ENCODE data around the gene FLOT1. TPM values are rescaled to one million over a fixed set of nuclear protein-coding genes. Genes with fewer than 3 reads are reported as not detected.

FLOT1 gene
- polyA plus RNA-seq, 3 donors = 87.0 to 229 (median 221) TPM

GRCh38 chr6:30689022-30689865 is 53.2 kb downstream of the FLOT1 start:
- WGBS, 3 donors = 81 to 91% (median 84%) methylated on average over 11 of the region's 11 CpGs
- H3K27ac ChIP-seq (ENCODE audit: low read depth, low read length) = no peak overlapping the region

- WGBS, 3 donors = 85 to 89% (median 85%) methylated on average over 9 of the region's 9 CpGs
- H3K27ac ChIP-seq (ENCODE audit: low read depth, low read length) = no peak overlapping the region
Observed at GRCh38 chr6:30688569-30688968, 53.9 kb downstream of the FLOT1 start.

GRCh38 chr6:30687659-30688431 is 54.6 kb downstream of the FLOT1 start:
- WGBS, 3 donors = 13 to 20% (median 13%) methylated on average over 22 of the region's 22 CpGs
- peak overlapping the region; percentile 100 for H3K27ac ChIP-seq (ENCODE audit: low read depth, low read length)

- WGBS, 3 donors = 0 to 1% (median 1%) methylated on average over 44 to 52 of the region's 52 CpGs
- peak overlapping the region; percentile 100 for H3K27ac ChIP-seq (ENCODE audit: low read depth, low read length)
Observed at GRCh38 chr6:30686908-30687658, 55.4 kb downstream of the FLOT1 start.

- peak within 1 kb of the TSS; percentile 100 for H3K27ac ChIP-seq (ENCODE audit: low read depth, low read length)
- WGBS, 3 donors = 1 to 8% (median 1%) methylated on average over 23 to 41 of the region's 41 CpGs
Observed at GRCh38 chr6:30686009-30686907, 56.2 kb downstream of the FLOT1 start, which contains the start of gene PPP1R18. Gene PPP1R18, minus strand, starts transcription at chr6:30686645. Its CDS starts 627 bp downstream, at chr6:30686018.

GRCh38 chr6:30685157-30686008 is 57.1 kb downstream of the FLOT1 start:
- H3K27ac ChIP-seq (ENCODE audit: low read depth, low read length) = peak overlapping the region; percentile 100
- 21 to 65% (median 27%) methylated on average over 29 of the region's 29 CpGs for WGBS, 3 donors

- 11 to 62% (median 13%) methylated on average over 19 to 21 of the region's 21 CpGs for WGBS, 3 donors
- H3K27ac ChIP-seq (ENCODE audit: low read depth, low read length) = peak overlapping the region; percentile 44
Observed at GRCh38 chr6:30684386-30685156, 57.9 kb downstream of the FLOT1 start.

- peak overlapping the region; percentile 44 for H3K27ac ChIP-seq (ENCODE audit: low read depth, low read length)
- 6 to 52% (median 10%) methylated on average over 2 of the region's 2 CpGs for WGBS, 3 donors
Observed at GRCh38 chr6:30683980-30684338, 58.5 kb downstream of the FLOT1 start.

GRCh38 chr6:30683183-30683979 is 59.1 kb downstream of the FLOT1 start:
- 2 to 37% (median 10%) methylated on average over 7 of the region's 7 CpGs for WGBS, 3 donors
- peak overlapping the region; percentile 89 for H3K27ac ChIP-seq (ENCODE audit: low read depth, low read length)

GRCh38 chr6:30682143-30683117 is 60.1 kb downstream of the FLOT1 start:
- WGBS, 3 donors = 3 to 44% (median 9%) methylated on average over 9 to 11 of the region's 11 CpGs
- H3K27ac ChIP-seq (ENCODE audit: low read depth, low read length) = peak overlapping the region; percentile 89

- WGBS, 3 donors = 23 to 81% (median 25%) methylated on average over 4 of the region's 4 CpGs
Observed at GRCh38 chr6:30681766-30682142, 60.7 kb downstream of the FLOT1 start.

GRCh38 chr6:30679765-30680535 is 62.5 kb downstream of the FLOT1 start:
- H3K27ac ChIP-seq (ENCODE audit: low read depth, low read length) = no peak overlapping the region
- WGBS, 3 donors = 57 to 80% (median 61%) methylated on average over 7 of the region's 7 CpGs

More at GRCh38 chr6:30681766-30682142, 60.7 kb downstream of the FLOT1 start:
- peak overlapping the region; percentile 63 for H3K27ac ChIP-seq (ENCODE audit: low read depth, low read length)

- H3K27ac ChIP-seq (ENCODE audit: low read depth, low read length) = no peak overlapping the region
- WGBS, 3 donors = 11 to 12% (median 11%) methylated on average over 30 to 31 of the region's 31 CpGs
Observed at GRCh38 chr6:30678964-30679726, 63.3 kb downstream of the FLOT1 start.

Data from adipose tissue (tissue), 3 donors.